Caco-2 (cell line): ENCODE data around the gene LRRC74B. TPM values are rescaled to one million over a fixed set of nuclear protein-coding genes. Genes with fewer than 3 reads are reported as not detected.

ENCODE experiments used
- BruUV-seq: library from RNA; stranded (reverse); fragments of 400-500 nt; replicated peaks from 2 replicates; lab custom pipeline; 2021; lab: Mats Ljungman, UMichigan
- CTCF ChIA-PET: fragments of 300-600 bp; sonication (Branson Sonifier 250); formaldehyde crosslinking; loops from one replicate; lab custom pipeline; 2022; ENCODE audit warnings: antibody characterized with exemption; lab: Charles Lee
- POLR2A ChIA-PET: fragments of 300-600 bp; sonication (Branson Sonifier 250); formaldehyde crosslinking; loops from one replicate; lab custom pipeline; 2022; ENCODE audit warnings: antibody characterized with exemption; lab: Charles Lee
- DNase-seq, 2 experiments: peaks; one replicate each; pipeline versions ENCODE4 v3.0.0 to v3.0.0-alpha.2; 2020 to 2022
- H3K27me3 ChIP-seq: replicated peaks from 2 replicates; pipeline ENCODE4 v1.6.0; 2011; ENCODE audit warnings: low read length; ENCODE audit not compliant: control insufficient read depth, insufficient read depth
- H3K36me3 ChIP-seq: 2 replicates; pipeline ENCODE4 v1.5.1; 2011; ENCODE audit warnings: low read length; ENCODE audit not compliant: control insufficient read depth, insufficient read depth
- H3K4me1 ChIP-seq: fragments of 250-450 bp; sonication (Bioruptor Pico); 2 replicates; pipeline ENCODE4 v1.5.1; 2020; ENCODE audit warnings: mild to moderate bottlenecking
- H3K4me3 ChIP-seq: 2 replicates; pipeline ENCODE4 v1.5.1; 2011; ENCODE audit warnings: low read depth, mild to moderate bottlenecking, control low read depth, low read length
- H3K9me3 ChIP-seq: fragments of 250-450 bp; sonication (Bioruptor Pico); 2 replicates; pipeline ENCODE4 v1.5.1; 2020; ENCODE audit warnings: mild to moderate bottlenecking, moderate library complexity
- H3K27ac Mint-ChIP-seq: one replicate; pipeline ENCODE4 v1.8.0; 2022; ENCODE audit warnings: mixed read lengths; ENCODE audit not compliant: unreplicated experiment
- H3K27me3 Mint-ChIP-seq: one replicate; pipeline ENCODE4 v1.8.0; 2022; ENCODE audit warnings: mixed read lengths; ENCODE audit not compliant: insufficient read depth, unreplicated experiment
- H3K36me3 Mint-ChIP-seq: one replicate; pipeline ENCODE4 v1.8.0; 2022; ENCODE audit warnings: mild to moderate bottlenecking, mixed read lengths; ENCODE audit not compliant: insufficient read depth, unreplicated experiment
- H3K4me1 Mint-ChIP-seq: one replicate; pipeline ENCODE4 v1.8.0; 2022; ENCODE audit warnings: low read depth, mixed read lengths; ENCODE audit not compliant: unreplicated experiment
- H3K4me3 Mint-ChIP-seq: one replicate; pipeline ENCODE4 v1.8.0; 2022; ENCODE audit warnings: mild to moderate bottlenecking, moderate library complexity, mixed read lengths; ENCODE audit not compliant: unreplicated experiment
- H3K9me3 Mint-ChIP-seq: one replicate; pipeline ENCODE4 v1.8.0; 2022; ENCODE audit warnings: mixed read lengths; ENCODE audit not compliant: unreplicated experiment
- intact Hi-C: fragments of 100-400 bp; cut with micrococcal nuclease; formaldehyde crosslinking; loops from one replicate; pipeline ENCODE4 v1.10.0; 2022; ENCODE audit not compliant: unreplicated experiment
- total RNA-seq: library from RNA; stranded (reverse); gene quantifications from 2 replicates; pipeline ENCODE4 v1.2.3, GENCODE V29; 2022
- TF ChIP-seq, protein P1 (sequence below), 2 experiments: fragments of 200-600 bp in 1 of 2; IDR thresholded peaks; 1 replicate in 1 of 2; 2 replicates in 1 of 2; pipeline versions ENCODE4 v1.5.1 to v1.8.0; 2011 to 2022; ENCODE audit warnings: antibody characterized with exemption in 1 of 2, control low read depth in 1 of 2, inconsistent platforms in 1 of 2, low read depth in 1 of 2, low read length in 1 of 2, mild to moderate bottlenecking in 1 of 2, moderate library complexity in 1 of 2; ENCODE audit not compliant: insufficient read depth in 1 of 2, severe bottlenecking in 1 of 2, unreplicated experiment in 1 of 2

Gene LRRC74B
- total RNA-seq, 1 experiment from 2014 or later = not detected

DNA sequence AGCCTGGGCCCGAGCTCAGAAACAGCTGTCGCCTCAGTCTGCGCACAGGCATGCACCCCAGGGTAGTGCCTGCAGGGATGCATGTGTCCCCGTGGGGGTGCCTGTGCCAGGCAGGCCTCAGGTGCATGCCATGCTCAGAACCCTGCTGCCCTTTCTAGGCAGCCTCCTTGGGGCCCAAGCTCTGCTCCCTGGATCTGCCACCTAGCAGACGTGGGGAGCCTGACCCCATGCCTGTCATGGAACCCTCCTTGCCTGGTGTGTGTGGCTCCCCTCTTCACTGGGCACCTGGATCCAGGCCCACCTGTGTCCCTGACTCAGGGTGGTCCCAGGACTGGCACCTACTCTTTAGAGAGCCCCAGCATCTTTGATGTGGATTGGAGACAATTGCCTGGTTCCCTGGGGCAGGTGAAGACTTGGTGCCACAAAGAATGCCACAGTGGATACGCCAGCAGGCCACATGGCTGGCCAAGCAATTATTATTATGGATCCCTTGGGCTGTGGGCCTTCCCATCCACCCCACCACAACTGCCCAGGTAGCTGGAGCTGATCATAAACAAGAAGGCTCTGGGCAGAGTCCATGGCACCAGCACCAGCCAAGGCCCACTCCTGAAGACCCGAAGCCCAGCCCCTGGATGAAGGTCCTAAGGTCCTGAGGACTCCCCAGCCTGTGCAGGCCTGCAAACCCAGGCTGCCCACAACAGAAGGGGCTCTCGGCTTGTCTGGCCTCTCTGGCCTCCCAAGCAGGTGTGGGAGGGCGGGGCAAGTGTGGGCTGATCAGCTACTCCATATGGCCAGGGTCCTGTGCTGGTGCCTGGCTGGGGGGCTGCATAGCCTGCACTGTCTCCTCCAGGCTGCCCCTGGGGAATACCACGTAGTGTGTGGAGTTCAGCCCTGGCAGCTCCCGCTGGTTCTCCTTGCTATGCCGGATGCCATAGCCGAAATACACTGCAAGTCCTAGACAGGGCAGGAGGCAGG is 17.2 kb upstream of the LRRC74B start:
- H3K27me3 Mint-ChIP-seq = no peaks in the 10 kb centered on the region
- intact Hi-C loops = no loop called here

DNA sequence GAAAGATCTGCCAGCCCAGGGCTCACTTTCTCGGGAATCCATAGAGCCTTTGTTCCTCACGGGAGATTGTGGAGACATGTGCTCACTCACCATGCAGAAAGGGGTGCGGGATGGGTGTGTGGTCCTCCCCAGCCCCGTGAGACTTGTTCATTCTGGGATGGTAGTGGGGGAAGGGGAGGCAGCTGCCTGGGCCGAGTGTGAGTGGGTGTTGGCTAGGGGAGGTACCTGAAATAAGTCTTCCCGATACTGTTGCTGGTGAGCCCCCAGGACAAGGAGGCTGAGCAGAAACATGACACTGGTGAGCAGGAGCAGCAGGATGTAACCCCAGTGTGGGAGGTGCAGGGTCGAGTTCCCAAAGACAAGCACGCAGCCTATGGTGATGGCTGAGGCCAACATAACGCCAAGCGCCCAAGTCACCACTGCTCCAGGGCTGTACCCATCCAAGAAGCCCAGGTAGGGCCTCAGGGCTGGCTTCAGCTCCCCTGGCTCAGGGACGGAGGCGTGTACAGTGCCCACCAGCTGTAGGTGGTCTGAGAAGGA is 16.2 kb upstream of the LRRC74B start:
- H3K27me3 Mint-ChIP-seq = no peaks in the 10 kb centered on the region
- TF ChIP-seq, protein P1, sequence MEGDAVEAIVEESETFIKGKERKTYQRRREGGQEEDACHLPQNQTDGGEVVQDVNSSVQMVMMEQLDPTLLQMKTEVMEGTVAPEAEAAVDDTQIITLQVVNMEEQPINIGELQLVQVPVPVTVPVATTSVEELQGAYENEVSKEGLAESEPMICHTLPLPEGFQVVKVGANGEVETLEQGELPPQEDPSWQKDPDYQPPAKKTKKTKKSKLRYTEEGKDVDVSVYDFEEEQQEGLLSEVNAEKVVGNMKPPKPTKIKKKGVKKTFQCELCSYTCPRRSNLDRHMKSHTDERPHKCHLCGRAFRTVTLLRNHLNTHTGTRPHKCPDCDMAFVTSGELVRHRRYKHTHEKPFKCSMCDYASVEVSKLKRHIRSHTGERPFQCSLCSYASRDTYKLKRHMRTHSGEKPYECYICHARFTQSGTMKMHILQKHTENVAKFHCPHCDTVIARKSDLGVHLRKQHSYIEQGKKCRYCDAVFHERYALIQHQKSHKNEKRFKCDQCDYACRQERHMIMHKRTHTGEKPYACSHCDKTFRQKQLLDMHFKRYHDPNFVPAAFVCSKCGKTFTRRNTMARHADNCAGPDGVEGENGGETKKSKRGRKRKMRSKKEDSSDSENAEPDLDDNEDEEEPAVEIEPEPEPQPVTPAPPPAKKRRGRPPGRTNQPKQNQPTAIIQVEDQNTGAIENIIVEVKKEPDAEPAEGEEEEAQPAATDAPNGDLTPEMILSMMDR (IDR thresholded peaks at IDR 0.05; ENCODE audit: insufficient read depth in 1 of 2, low read depth in 1 of 2, low read length in 1 of 2, severe bottlenecking in 1 of 2, unreplicated experiment in 1 of 2) = no peak

More for the DNA sequence above, 17.2 kb upstream of the LRRC74B start:
- Mint-ChIP-seq H3K4me1 (no peaks in the 10 kb centered on the region), H3K27ac (no peak overlapping the region), H3K4me3 (no peak overlapping the region), H3K36me3 (peaks cover 6% of the 10 kb centered on the region), H3K9me3 (no peaks in the 10 kb centered on the region)
- POLR2A ChIA-PET = no interaction called here
- H3K27me3 ChIP-seq = no peaks in the 10 kb centered on the region
- CTCF ChIA-PET = no interaction called here
- H3K9me3 ChIP-seq = no peaks in the 10 kb centered on the region
- TF ChIP-seq, protein P1 (IDR thresholded peaks at IDR 0.05; ENCODE audit: insufficient read depth in 1 of 2, low read depth in 1 of 2, low read length in 1 of 2, severe bottlenecking in 1 of 2, unreplicated experiment in 1 of 2) = no peak
- H3K4me1 ChIP-seq = peaks cover 31% of the 10 kb centered on the region
- DNase-seq = no peak
- no peak overlapping the region for H3K4me3 ChIP-seq
- H3K36me3 ChIP-seq = no peaks in the 10 kb centered on the region
- BruUV-seq = no TSS peak

DNA sequence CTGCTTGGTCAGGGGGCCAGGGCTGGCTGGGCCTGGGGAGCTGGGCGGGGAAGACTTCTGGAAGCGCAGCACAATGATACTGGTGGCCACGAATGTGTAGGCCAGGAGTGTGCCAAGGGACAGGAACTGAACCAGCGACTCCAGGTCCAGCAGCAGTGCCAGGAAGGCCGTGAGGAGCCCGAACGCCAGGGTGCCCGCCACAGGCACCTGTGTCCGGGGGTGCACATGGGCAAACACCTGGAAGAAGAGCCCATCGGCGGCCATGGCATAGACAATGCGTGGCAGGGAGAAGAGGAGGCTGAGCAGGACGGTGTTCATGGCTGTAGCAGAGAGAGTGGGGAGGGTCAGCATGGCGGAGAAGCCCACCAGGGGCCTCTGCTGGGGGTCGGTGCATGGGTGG is 15.7 kb upstream of the LRRC74B start:
- H3K9me3 Mint-ChIP-seq = no peaks in the 10 kb centered on the region
- intact Hi-C loops = no loop called here
- Histone ChIP-seq H3K36me3 (no peaks in the 10 kb centered on the region), H3K4me3 (no peak overlapping the region), H3K9me3 (no peaks in the 10 kb centered on the region), H3K4me1 (peaks cover 31% of the 10 kb centered on the region), H3K27me3 (no peaks in the 10 kb centered on the region)
- peaks cover 11% of the 10 kb centered on the region for H3K36me3 Mint-ChIP-seq
- TF ChIP-seq, protein P1 (IDR thresholded peaks at IDR 0.05; ENCODE audit: insufficient read depth in 1 of 2, low read depth in 1 of 2, low read length in 1 of 2, severe bottlenecking in 1 of 2, unreplicated experiment in 1 of 2) = no peak
- H3K4me1 Mint-ChIP-seq = no peaks in the 10 kb centered on the region
- ChIA-PET POLR2A (no interaction called here), CTCF (no interaction called here)
- no TSS peak for BruUV-seq
- DNase-seq = no peak
- no peaks in the 10 kb centered on the region for H3K27me3 Mint-ChIP-seq
- H3K27ac Mint-ChIP-seq = no peak overlapping the region
- H3K4me3 Mint-ChIP-seq = no peak overlapping the region

More for the DNA sequence above, 16.2 kb upstream of the LRRC74B start:
- Mint-ChIP-seq H3K36me3 (peaks cover 9% of the 10 kb centered on the region), H3K9me3 (no peaks in the 10 kb centered on the region), H3K27ac (no peak overlapping the region), H3K4me1 (no peaks in the 10 kb centered on the region), H3K4me3 (no peak overlapping the region)
- no peak for DNase-seq
- intact Hi-C loops = no loop called here
- no peaks in the 10 kb centered on the region for H3K9me3 ChIP-seq
- CTCF ChIA-PET = no interaction called here
- POLR2A ChIA-PET = no interaction called here
- H3K27me3 ChIP-seq = no peaks in the 10 kb centered on the region
- BruUV-seq = no TSS peak
- H3K4me3 ChIP-seq = no peak overlapping the region
- H3K36me3 ChIP-seq = no peaks in the 10 kb centered on the region
- peaks cover 31% of the 10 kb centered on the region for H3K4me1 ChIP-seq
